ENCODE results near the gene C1RL. TPM values are rescaled to one million over a fixed set of nuclear protein-coding genes. Genes with fewer than 3 reads are reported as not detected.

C1RL gene
- total RNA-seq, 4 donors from 2014 or later = 38.1 to 42.3 (median 40.4) TPM

DNA sequence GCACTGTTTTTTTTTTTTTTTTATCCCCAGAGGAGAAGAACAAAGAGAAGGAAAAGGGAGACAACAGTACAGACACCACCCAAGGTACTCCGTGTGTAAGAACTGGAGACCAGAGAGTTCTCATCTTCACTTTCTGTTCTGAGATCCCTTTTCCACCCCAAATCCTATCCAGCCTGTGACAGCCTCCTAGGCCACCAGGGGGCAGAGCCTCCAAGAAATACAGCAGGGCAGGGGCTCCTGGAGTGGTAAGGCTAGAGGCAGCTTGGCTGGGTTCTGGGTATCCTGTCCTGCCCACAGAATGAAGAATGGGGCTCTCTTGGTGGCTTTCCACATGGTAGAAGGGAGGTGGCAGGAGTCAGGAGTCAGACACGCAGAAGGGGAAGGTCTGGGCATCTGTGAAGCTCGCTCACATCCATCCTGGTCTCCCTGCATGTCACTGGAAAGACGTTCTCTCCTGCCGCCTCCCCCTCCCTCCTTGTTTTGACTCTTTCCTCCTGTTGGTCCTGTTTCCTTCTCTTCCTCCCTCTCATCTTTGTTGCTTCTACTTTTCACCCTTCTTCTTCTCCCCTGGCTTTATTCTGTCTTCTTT lies 33.1 kb upstream of the C1RL start:
- WGBS, 2 donors = 72% methylated on average over 5 of the region's 5 CpGs
- DNase-seq (ENCODE audit: low spot score in 2 of 2) = no peak
- TF ChIP-seq, protein P1, sequence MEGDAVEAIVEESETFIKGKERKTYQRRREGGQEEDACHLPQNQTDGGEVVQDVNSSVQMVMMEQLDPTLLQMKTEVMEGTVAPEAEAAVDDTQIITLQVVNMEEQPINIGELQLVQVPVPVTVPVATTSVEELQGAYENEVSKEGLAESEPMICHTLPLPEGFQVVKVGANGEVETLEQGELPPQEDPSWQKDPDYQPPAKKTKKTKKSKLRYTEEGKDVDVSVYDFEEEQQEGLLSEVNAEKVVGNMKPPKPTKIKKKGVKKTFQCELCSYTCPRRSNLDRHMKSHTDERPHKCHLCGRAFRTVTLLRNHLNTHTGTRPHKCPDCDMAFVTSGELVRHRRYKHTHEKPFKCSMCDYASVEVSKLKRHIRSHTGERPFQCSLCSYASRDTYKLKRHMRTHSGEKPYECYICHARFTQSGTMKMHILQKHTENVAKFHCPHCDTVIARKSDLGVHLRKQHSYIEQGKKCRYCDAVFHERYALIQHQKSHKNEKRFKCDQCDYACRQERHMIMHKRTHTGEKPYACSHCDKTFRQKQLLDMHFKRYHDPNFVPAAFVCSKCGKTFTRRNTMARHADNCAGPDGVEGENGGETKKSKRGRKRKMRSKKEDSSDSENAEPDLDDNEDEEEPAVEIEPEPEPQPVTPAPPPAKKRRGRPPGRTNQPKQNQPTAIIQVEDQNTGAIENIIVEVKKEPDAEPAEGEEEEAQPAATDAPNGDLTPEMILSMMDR (IDR thresholded peaks at IDR 0.05) = peak in 1 of 3 donors; percentile 52
- TF ChIP-seq POLR2A (IDR thresholded peaks at IDR 0.05) = no peak
- H3K4me3 ChIP-seq (ENCODE audit: low read depth, poor library complexity, severe bottlenecking) = no peak overlapping the region
- intact Hi-C loops (cut with DNase I; ENCODE audit: low total_unique reads) = no loop called here

DNA sequence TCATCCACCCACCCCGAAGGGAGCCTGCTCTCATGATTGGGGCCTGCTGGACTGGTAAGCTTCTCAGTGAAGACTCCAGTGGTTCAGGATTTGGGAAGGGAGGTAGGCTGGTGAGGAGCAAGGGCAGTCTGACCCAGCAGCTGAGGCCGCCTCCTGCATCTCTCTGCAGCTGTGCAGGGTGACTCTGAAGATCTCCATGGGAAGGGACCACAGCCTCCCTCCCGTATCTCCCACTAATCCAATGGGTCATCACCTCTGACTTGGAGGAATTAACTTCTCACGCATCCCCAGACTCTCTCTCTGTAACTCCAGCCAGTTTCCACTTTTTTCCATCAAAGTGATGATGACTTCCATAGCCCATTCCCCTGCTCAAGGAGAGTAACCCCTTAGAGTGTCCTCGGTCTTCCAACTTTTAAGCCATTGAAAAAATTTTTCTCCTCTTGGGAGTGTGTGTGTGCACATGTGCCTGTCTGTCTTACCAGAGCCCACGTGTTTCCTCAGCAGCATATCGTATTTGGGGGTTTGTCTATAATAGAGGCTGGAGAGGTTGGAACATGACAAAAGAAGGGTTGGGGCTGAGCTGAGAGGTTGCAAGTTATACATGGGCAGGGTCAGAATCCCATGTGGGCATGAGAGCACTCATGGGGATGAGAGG lies 32.5 kb upstream of the C1RL start:
- TF ChIP-seq POLR2A (IDR thresholded peaks at IDR 0.05) = no peak
- intact Hi-C loops (cut with DNase I; ENCODE audit: low total_unique reads) = no loop called here
- 89 to 90% methylated on average over 7 of the region's 7 CpGs for WGBS, 2 donors
- DNase-seq (ENCODE audit: low spot score in 2 of 2) = no peak
- no peak overlapping the region for H3K4me3 ChIP-seq (ENCODE audit: low read depth, poor library complexity, severe bottlenecking)

DNA sequence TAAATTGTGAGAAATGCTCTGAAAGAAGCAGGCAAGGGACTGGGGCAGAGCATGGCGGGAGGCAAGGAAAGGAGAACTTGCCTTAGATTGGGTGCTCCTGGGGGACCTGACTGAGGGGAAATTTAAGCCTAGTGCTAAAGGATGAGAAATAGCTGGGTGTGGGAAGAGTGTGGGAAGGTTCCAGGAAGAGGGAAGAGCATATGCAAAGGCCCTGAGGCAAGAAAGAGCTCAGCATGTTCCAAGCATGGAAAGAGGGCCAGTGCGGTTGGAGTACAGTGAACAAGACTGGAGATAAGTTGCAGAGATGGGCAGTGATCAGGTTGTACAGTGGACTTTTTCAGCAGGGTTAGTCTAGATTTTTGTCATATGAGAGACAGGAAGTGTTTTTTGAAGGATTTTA lies 30.2 kb upstream of the C1RL start:
- WGBS, 2 donors = 83 to 88% methylated on average over 2 of the region's 2 CpGs
- DNase-seq (ENCODE audit: low spot score in 2 of 2) = no peak
- no peak overlapping the region for H3K4me3 ChIP-seq (ENCODE audit: low read depth, poor library complexity, severe bottlenecking)
- TF ChIP-seq POLR2A (IDR thresholded peaks at IDR 0.05) = no peak
- TF ChIP-seq, protein P1 (IDR thresholded peaks at IDR 0.05) = no peak
- intact Hi-C loops (cut with DNase I; ENCODE audit: low total_unique reads) = no loop called here

DNA sequence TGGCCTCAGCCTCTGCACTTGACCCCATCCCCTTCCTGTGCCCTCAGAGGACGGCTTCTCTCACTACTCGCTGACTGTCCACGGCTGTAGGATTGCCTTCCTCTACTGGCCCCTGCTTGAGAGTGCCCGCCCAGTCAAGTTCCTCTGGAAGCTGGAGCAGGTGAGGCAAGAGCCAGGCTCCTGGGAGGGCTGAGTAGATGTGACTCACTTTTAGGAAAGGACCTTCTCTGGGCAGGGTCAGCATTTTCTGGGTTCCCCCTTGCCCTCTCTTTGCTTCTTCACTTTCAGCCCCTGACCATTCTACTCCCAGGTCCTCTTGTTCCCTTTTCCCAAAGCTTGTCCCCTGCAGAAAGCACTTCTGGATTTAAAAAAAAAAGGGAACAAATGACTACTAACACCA lies 28.9 kb upstream of the C1RL start:
- H3K4me3 ChIP-seq (ENCODE audit: low read depth, poor library complexity, severe bottlenecking) = no peak overlapping the region
- intact Hi-C loops (cut with DNase I; ENCODE audit: low total_unique reads) = no loop called here
- DNase-seq (ENCODE audit: low spot score in 2 of 2) = no peak
- WGBS, 2 donors = 72 to 75% methylated on average over 4 of the region's 4 CpGs
- TF ChIP-seq POLR2A (IDR thresholded peaks at IDR 0.05) = no peak
- TF ChIP-seq, protein P1 (IDR thresholded peaks at IDR 0.05) = no peak

DNA sequence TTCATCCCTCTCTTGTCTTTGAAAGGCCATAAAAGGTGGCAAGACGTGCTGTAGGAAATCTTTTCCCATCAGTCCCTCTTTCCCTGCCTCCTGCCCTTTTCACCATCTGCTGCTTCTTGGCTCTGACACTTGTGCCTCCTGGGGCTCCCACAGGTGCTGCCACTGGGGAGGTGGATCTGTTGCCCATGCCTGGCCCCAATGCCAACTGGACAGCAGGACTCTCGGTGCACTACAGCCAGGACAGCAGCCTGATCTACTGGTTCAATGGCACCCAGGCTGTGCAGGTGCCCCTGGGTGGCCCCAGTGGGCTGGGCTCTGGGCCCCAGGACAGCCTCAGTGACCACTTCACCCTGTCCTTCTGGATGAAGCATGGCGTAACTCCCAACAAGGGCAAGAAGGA lies 27.7 kb upstream of the C1RL start:
- DNase-seq (ENCODE audit: low spot score in 2 of 2) = no peak
- 91 to 97% methylated on average over 3 of the region's 3 CpGs for WGBS, 2 donors
- TF ChIP-seq POLR2A (IDR thresholded peaks at IDR 0.05) = no peak
- TF ChIP-seq, protein P1 (IDR thresholded peaks at IDR 0.05) = no peak
- intact Hi-C loops (cut with DNase I; ENCODE audit: low total_unique reads) = no loop called here
- no peak overlapping the region for H3K4me3 ChIP-seq (ENCODE audit: low read depth, poor library complexity, severe bottlenecking)

DNA sequence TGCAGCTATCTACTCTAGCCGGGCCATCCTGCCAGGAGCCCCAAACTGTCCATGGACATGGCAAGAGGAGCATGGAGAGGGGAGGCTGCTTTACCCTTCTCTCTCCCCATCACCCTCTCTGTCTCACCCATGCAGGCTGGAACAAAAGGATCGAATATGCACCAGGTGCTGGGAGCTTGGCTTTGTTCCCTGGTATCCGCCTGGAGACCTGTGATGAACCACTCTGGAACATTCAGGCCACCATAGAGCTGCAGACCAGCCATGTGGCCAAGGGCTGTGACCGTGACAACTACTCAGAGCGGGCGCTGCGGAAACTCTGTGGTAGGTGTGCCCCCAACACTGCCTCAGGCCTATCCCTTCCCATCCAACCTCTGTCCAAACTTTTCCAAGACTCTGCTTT lies 27.1 kb upstream of the C1RL start:
- WGBS, 2 donors = 91 to 92% methylated on average over 7 of the region's 7 CpGs
- TF ChIP-seq, protein P1 (IDR thresholded peaks at IDR 0.05) = no peak
- no peak for TF ChIP-seq POLR2A (IDR thresholded peaks at IDR 0.05)
- H3K4me3 ChIP-seq (ENCODE audit: low read depth, poor library complexity, severe bottlenecking) = no peak overlapping the region
- no peak for DNase-seq (ENCODE audit: low spot score in 2 of 2)
- intact Hi-C loops (cut with DNase I; ENCODE audit: low total_unique reads) = no loop called here
